NCI-H2227 treated with DMSO at 0.1 percent for 48 hours (cell line): ENCODE measurements around the gene EHD3.

Source experiments
- DNase-seq: peaks from one replicate; lab custom pipeline; 2025; lab: John Stamatoyannopoulos, UW

Gene EHD3

DNA sequence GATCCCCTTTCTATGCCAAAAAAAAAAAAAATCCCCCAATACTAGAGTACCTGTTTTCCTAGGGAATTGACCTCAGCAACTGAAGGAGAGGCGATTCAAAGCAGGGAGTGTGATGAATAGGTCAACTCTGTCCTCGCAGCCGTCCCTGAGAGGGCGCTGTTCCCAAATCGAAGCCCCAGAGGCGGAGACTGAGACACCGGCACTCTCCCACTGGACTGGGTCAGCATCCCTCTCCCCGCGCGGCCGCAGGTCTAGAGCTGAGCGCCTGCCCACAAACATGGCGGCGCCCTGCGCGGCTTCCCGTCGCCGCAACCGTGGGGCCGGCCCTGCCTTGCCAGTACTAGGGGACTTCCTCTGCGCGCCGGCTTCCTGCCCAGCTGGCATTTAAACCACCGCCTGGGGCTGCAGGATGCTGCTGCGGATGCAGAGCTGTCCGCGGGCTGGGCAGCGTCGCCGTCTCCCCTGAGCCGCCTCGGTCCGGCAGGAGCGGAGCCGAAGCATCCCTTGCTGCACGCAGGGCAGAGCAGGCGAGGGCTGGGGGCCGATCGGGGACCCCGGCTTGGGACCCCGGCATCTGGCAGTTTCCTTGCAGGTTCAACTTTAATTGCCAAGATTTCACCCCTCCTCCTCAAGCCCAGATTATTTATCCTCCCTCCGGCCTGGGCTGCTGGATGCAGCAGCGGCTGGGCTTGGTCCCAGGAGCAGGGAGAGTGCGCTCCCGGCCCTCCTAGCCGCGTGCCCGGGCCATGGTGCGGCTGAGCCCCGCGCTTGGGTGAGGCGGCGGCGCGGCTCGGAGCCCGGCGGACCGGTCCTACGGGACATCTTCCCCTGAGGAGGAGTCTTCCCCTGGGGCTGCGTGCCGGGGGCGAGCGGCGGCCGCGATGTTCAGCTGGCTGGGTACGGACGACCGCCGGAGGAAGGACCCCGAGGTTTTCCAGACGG lies at the start of gene EHD3:
Gene EHD3, plus strand, starts transcription at position 412 of the 942 bp plus-strand sequence. Its CDS starts 470 bp downstream, at position 882.
- DNase-seq: peak; percentile 92

DNA sequence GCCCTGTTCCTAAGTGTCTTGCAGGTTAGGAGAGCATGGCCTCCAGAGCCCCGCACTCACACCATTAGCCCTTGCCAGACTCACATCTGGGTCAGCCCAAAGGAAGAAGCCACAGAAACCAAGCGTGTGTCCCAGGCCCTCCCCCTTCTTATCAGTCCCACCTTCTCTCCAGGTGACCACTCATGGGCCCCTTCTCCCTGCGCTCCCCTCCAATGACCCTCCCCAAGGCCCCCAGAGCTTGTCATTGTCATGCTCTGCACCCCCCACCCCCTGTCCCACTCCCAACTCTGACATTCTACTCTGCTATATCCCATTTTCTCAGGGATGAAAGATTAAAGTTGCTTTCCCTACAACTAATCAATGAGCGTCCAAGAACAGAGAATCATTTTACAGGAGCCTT lies 46.8 kb upstream of the EHD3 start:
- no peak for DNase-seq

- no peak for DNase-seq
Measured at GRCh38 chr2:31188131-31188530, 45.8 kb upstream of the EHD3 start.

GRCh38 chr2:31189141-31189540 lies 44.8 kb upstream of the EHD3 start:
- DNase-seq: no peak

DNA sequence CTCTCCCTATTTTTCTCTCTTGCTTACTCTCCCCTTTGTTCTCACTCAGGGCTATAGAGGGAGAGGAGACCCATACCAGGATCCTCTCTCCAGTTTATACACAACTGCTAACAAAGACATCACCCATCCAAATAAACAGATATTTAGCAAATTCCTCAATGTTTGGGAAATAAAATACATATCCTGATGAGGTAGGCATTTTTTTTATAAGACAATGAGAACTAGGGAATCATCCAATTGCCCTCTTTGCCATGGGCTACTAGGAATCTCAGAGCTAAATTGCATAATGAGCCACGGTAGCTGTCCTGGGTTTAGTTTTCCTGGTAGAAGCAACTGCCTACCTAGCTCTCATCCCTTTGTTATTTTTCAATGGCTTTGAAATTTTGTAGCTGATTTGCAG lies 43.8 kb upstream of the EHD3 start:
- no peak for DNase-seq

- no peak for DNase-seq
Measured at GRCh38 chr2:31191931-31192330, 42.0 kb upstream of the EHD3 start.

GRCh38 chr2:31192396-31192795 lies 41.6 kb upstream of the EHD3 start:
- no peak for DNase-seq

- DNase-seq: no peak
Measured at GRCh38 chr2:31192851-31193392, 41.0 kb upstream of the EHD3 start.

DNA sequence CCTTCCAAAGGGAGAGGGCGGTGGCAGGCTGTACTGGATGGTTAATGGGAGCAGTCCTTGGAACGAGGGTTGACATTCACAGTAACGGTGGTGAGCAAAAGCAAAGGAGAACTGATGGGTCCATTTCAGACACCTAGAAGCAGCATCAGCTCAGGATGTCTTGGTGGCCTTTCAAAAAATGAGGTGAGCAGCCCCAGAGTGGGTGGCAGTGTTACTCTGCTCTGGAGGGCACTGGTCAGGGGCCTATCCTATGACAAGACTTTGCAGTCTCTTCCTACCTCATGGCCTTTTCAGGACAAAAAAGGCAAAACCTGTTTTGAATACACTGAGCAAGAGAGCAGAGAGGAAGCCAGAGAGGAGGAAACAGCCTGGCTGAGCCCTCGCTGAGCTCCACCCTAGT lies 40.1 kb upstream of the EHD3 start:
- DNase-seq: no peak

- no peak for DNase-seq
Measured at GRCh38 chr2:31196622-31197021, 37.3 kb upstream of the EHD3 start.

GRCh38 chr2:31197166-31197565 lies 36.8 kb upstream of the EHD3 start:
- DNase-seq: no peak

- DNase-seq: no peak
Measured at GRCh38 chr2:31197669-31198068, 36.3 kb upstream of the EHD3 start.

DNA sequence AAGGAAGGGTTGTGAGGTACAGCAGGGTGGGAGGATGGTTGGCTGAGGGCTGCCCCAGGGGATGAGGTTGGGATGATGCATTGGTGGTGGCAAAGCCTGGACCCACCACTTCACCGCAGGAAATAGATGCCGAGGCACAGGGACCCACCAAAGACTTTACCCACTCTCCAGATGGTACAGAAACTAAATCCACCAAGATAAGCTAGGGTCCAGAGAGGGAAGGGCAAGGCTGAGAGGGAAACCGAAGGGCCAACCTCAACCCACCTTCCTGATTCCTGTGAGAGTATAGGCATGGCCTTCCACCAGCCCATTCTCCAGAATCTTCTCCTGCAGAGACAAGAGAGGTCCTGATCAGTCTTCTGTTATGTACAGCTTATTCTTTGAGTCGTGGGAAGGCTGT lies 34.7 kb upstream of the EHD3 start:
- DNase-seq: no peak

- DNase-seq: no peak
Measured at GRCh38 chr2:31200972-31201371, 33.0 kb upstream of the EHD3 start.

GRCh38 chr2:31202041-31202440 lies 31.9 kb upstream of the EHD3 start:
- DNase-seq: no peak

GRCh38 chr2:31202833-31203232 lies 31.1 kb upstream of the EHD3 start:
- no peak for DNase-seq

GRCh38 chr2:31203916-31204315 lies 30.0 kb upstream of the EHD3 start:
- no peak for DNase-seq

- DNase-seq: no peak
Measured at GRCh38 chr2:31204783-31205182, 29.2 kb upstream of the EHD3 start.

- no peak for DNase-seq
Measured at GRCh38 chr2:31205186-31205585, 28.8 kb upstream of the EHD3 start.

GRCh38 chr2:31205613-31206012 lies 28.3 kb upstream of the EHD3 start:
- no peak for DNase-seq

- no peak for DNase-seq
Measured at GRCh38 chr2:31207790-31208189, 26.2 kb upstream of the EHD3 start.

GRCh38 chr2:31208240-31208639 lies 25.7 kb upstream of the EHD3 start:
- DNase-seq: no peak
